ENCODE results near the gene GBP1.

GBP1 gene

GRCh38 chr1:89005286-89006151 lies 59.5 kb downstream of the GBP1 start:
- DNase-seq: no peak

All from CD4-positive, alpha-beta T cell treated with Interferon alpha-2 for 1 hour (primary cell).